Neural cell (in vitro differentiated cells): Measurements from ENCODE around the gene ASB8. TPM values are rescaled to one million over a fixed set of nuclear protein-coding genes. Genes with fewer than 3 reads are reported as not detected.
"Not testable (repeated sequence)": the region's sequence is repeated elsewhere in the genome, so short reads cannot be mapped to it uniquely, and the experiment has no call there.

Experiments
- H2AFZ ChIP-seq: fragments of 200-600, 300-800 bp; sonication (generic), shearing (Covaris generic); 2 replicates; pipeline ENCODE4 v1.6.0; 2014; ENCODE audit warnings: low read depth, mild to moderate bottlenecking, antibody characterized with exemption, low read length, moderate library complexity
- H3F3A ChIP-seq: fragments of 200-600 bp; shearing (Covaris generic); 2 replicates; pipeline ENCODE4 v1.6.1; 2016; ENCODE audit warnings: mild to moderate bottlenecking, moderate library complexity, mixed read lengths, antibody characterized with exemption, low read length; ENCODE audit not compliant: insufficient read depth, poor library complexity, severe bottlenecking
- H3K27ac ChIP-seq: fragments of 200-600, 300-800 bp; sonication (generic), shearing (Covaris generic); 2 replicates; pipeline ENCODE4 v1.5.1; 2014; ENCODE audit warnings: mild to moderate bottlenecking, low read length, moderate library complexity
- H3K27me3 ChIP-seq: fragments of 300-800, 200-600 bp; sonication (generic), shearing (Covaris generic); 2 replicates; pipeline ENCODE4 v1.6.0; 2014; ENCODE audit warnings: mild to moderate bottlenecking, low read depth, low read length, moderate library complexity; ENCODE audit not compliant: insufficient read depth
- H3K36me3 ChIP-seq: fragments of 300-800, 200-600 bp; sonication (generic), shearing (Covaris generic); 2 replicates; pipeline ENCODE4 v1.5.1; 2014; ENCODE audit warnings: mild to moderate bottlenecking, antibody characterized with exemption, low read length, moderate library complexity; ENCODE audit not compliant: insufficient read depth
- H3K4me2 ChIP-seq: fragments of 300-800, 200-600 bp; sonication (generic), shearing (Covaris generic); 2 replicates; pipeline ENCODE4 v1.6.0; 2014; ENCODE audit warnings: mild to moderate bottlenecking, low read length
- H3K4me3 ChIP-seq: fragments of 300-800, 200-600 bp; sonication (generic), shearing (Covaris generic); 2 replicates; pipeline ENCODE4 v1.5.1; 2014; ENCODE audit warnings: mild to moderate bottlenecking, low read length, moderate library complexity
- H3K79me2 ChIP-seq: fragments of 200-600 bp; shearing (Covaris generic); replicated peaks from 2 replicates; pipeline ENCODE4 v1.6.0; 2014; ENCODE audit warnings: mild to moderate bottlenecking, low read length, moderate library complexity; ENCODE audit not compliant: insufficient read depth
- H3K9ac ChIP-seq: fragments of 300-800, 200-600 bp; sonication (generic), shearing (Covaris generic); 2 replicates; pipeline ENCODE4 v1.6.1; 2016; ENCODE audit warnings: mild to moderate bottlenecking, low read length, mixed read lengths
- H3K9me2 ChIP-seq: fragments of 200-600 bp; shearing (Covaris generic); 2 replicates; pipeline ENCODE4 v1.6.1; 2016; ENCODE audit warnings: mild to moderate bottlenecking, low read length, mixed read lengths; ENCODE audit not compliant: insufficient read depth
- H3K9me3 ChIP-seq: fragments of 200-600, 300-800 bp; sonication (generic), shearing (Covaris generic); 2 replicates; pipeline ENCODE4 v1.6.1; 2016; ENCODE audit warnings: mild to moderate bottlenecking, mixed run types, low read length, moderate library complexity, mixed read lengths
- H4K20me1 ChIP-seq: fragments of 200-600 bp; shearing (Covaris generic); 2 replicates; pipeline ENCODE4 v1.6.1; 2016; ENCODE audit warnings: mild to moderate bottlenecking, mixed run types; ENCODE audit not compliant: insufficient read depth
- EP300 ChIP-seq: fragments of 450-650 bp; conservative IDR thresholded peaks from 2 replicates; pipeline ENCODE4 v1.6.1; 2014; ENCODE audit warnings: antibody characterized with exemption, mild to moderate bottlenecking, moderate library complexity; ENCODE audit not compliant: poor library complexity, severe bottlenecking
- EZH2 ChIP-seq: fragments of 200-600, 300-800 bp; shearing (Covaris generic), sonication (generic); IDR thresholded peaks from 2 replicates; pipeline ENCODE4 v1.6.1; 2014; ENCODE audit warnings: antibody characterized with exemption, low read length, borderline replicate concordance, mild to moderate bottlenecking; ENCODE audit not compliant: insufficient read depth, poor library complexity, severe bottlenecking
- MXI1 ChIP-seq: fragments of 450-650 bp; conservative IDR thresholded peaks from 2 replicates; pipeline ENCODE4 v1.6.1; 2014; ENCODE audit warnings: antibody characterized with exemption, mild to moderate bottlenecking; ENCODE audit not compliant: poor library complexity, severe bottlenecking
- POLR2AphosphoS5 ChIP-seq: IDR thresholded peaks from 2 replicates; pipeline ENCODE4 v1.6.1; 2012
- RAD21 ChIP-seq: fragments of 450-650 bp; conservative IDR thresholded peaks from 2 replicates; pipeline ENCODE4 v1.6.1; 2014; ENCODE audit warnings: antibody characterized with exemption, mild to moderate bottlenecking, moderate library complexity
- SMC3 ChIP-seq: fragments of 450-650 bp; conservative IDR thresholded peaks from 2 replicates; pipeline ENCODE4 v1.6.1; 2014; ENCODE audit warnings: antibody characterized with exemption, mild to moderate bottlenecking, moderate library complexity; ENCODE audit not compliant: poor library complexity
- TAF1 ChIP-seq: IDR thresholded peaks from 2 replicates; pipeline ENCODE4 v1.6.1; 2012; ENCODE audit warnings: low read depth
- polyA plus RNA-seq: library from polyadenylated mRNA; depleted of rRNA; stranded (reverse); fragments of >200 nt; gene quantifications from 2 replicates; pipeline ENCODE4 v1.2.3, GENCODE V29; 2014
- TF ChIP-seq, protein P1 (sequence below): IDR thresholded peaks from 2 replicates; pipeline ENCODE4 v1.6.1; 2012; ENCODE audit warnings: borderline replicate concordance
- TF ChIP-seq, protein P2 (sequence below): fragments of 450-650 bp; IDR thresholded peaks from 2 replicates; pipeline ENCODE4 v1.5.1; 2014; ENCODE audit warnings: antibody characterized with exemption, mild to moderate bottlenecking, moderate library complexity; ENCODE audit not compliant: poor library complexity, severe bottlenecking

The ASB8 gene
- polyA plus RNA-seq, 1 donor from 2014 or later = 41.7 TPM

DNA sequence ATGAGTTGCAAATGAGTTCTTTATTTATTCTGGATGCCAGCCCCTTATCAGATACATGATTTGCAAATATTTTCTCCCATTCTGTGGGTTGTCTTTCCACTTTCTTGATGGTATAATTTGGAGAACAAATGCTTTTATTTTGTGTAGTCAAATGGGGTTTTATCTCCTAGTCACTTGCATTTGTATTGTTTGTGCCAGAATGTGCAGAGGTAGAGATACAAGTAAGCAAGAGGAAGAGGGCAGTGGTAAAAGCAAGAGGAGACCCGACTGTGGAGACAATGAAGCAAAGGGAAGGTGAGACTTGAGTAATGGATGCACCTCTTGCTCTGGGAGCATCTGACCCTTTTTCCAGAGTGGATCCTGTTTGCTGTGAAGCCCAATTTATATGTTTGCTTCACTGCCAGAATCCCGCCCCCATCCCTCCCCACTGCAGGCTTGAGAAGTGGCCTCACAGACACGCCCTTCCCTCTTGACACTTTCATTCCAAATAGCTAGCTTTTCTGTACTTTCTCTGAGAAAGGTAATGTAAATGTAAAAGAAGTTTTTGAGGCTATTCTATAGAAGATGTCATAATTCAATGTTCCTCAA is 38.9 kb downstream of the ASB8 start (continued):
- TF ChIP-seq MXI1 = no peak

DNA sequence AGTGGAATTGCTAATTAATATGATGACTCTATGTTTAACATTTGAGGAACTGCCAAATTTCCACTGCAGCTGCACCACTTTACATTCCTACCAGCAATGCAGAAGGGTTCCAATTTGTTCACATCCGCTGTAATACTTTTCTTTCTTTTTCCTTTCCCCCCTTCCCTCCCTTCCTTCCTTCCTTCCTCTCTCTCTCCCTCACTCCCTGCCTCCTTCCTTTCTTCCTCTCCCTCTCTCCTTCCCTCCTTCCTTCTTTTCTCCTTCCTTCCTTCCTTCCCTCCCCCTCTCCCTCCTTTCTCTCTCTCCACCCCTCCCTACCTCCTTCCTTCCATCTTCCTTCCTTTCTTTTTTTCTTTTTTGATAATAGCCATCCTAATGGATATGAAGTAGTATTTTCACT is 41.4 kb downstream of the ASB8 start:
- Histone ChIP-seq H4K20me1 (no peaks in the 10 kb centered on the region), H3K36me3 (no peaks in the 10 kb centered on the region), H2AFZ (no peak overlapping the region), H3K27ac (no peak overlapping the region), H3F3A (no peaks in the 10 kb centered on the region), H3K27me3 (no peaks in the 10 kb centered on the region), H3K9me2 (no peaks in the 10 kb centered on the region), H3K9me3 (no peaks in the 10 kb centered on the region), H3K4me3 (no peak overlapping the region), H3K9ac (no peak overlapping the region), H3K4me2 (no peak overlapping the region), H3K79me2 (peaks cover 8% of the 10 kb centered on the region)
- TF ChIP-seq, protein P1, sequence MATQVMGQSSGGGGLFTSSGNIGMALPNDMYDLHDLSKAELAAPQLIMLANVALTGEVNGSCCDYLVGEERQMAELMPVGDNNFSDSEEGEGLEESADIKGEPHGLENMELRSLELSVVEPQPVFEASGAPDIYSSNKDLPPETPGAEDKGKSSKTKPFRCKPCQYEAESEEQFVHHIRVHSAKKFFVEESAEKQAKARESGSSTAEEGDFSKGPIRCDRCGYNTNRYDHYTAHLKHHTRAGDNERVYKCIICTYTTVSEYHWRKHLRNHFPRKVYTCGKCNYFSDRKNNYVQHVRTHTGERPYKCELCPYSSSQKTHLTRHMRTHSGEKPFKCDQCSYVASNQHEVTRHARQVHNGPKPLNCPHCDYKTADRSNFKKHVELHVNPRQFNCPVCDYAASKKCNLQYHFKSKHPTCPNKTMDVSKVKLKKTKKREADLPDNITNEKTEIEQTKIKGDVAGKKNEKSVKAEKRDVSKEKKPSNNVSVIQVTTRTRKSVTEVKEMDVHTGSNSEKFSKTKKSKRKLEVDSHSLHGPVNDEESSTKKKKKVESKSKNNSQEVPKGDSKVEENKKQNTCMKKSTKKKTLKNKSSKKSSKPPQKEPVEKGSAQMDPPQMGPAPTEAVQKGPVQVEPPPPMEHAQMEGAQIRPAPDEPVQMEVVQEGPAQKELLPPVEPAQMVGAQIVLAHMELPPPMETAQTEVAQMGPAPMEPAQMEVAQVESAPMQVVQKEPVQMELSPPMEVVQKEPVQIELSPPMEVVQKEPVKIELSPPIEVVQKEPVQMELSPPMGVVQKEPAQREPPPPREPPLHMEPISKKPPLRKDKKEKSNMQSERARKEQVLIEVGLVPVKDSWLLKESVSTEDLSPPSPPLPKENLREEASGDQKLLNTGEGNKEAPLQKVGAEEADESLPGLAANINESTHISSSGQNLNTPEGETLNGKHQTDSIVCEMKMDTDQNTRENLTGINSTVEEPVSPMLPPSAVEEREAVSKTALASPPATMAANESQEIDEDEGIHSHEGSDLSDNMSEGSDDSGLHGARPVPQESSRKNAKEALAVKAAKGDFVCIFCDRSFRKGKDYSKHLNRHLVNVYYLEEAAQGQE = no peak

DNA sequence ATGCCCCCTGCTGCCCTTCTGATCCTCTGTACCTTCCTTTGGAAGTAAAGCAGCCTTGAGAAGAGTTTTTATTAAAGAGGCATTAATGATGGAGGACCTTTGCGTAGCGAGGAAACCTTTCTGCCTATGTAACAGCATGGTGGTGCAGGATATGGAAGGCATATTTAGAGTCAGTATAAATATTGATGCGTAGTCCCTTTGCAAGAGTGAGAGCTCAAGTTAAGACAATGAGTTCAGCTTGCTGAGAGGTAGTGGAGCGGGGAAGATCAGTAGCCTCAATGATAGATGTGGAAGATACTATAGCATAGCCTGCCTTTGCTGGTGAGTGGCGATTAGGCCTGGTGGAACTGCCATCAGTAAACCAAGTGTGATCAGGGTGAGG is 46.0 kb downstream of the ASB8 start:
- H3K9ac ChIP-seq, H3K4me2 ChIP-seq, H3K9me3 ChIP-seq, H2AFZ ChIP-seq, H3F3A ChIP-seq, H3K4me3 ChIP-seq, H3K9me2 ChIP-seq, H4K20me1 ChIP-seq, H3K79me2 ChIP-seq, H3K27me3 ChIP-seq, H3K36me3 ChIP-seq, H3K27ac ChIP-seq: not testable (repeated sequence)

DNA sequence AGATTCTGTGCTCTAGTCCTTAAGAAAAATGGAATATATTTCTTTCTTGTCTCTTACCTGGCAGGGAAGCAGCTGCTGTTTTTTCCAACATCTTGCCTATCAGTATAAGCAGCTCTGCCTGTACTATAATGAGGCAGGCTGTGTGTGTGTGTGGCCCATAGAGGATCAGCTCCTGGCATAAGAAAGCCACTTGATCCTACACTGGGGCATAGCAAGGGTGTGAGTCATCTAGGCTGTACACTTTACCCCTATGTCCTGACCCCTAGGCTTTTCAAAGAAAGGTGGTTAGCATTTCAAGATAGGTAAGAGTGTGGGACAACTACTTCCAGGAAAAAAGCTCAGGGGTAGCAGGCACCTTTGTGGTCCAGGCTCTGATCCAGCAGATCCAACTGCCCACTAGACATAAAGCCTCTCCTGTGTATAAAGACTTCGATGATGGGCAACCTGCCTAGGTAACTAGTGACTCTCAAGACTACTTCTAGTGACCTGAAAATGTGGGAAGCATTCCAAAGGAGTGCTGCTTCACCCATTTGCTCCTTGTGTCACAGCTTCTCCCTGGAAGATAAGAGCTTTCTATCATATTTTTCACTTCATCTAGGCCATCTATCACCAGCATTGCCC is 46.5 kb downstream of the ASB8 start:
- Histone ChIP-seq H3K36me3 (no peaks in the 10 kb centered on the region), H2AFZ (no peak overlapping the region), H3K27ac (no peak overlapping the region), H3K9me3 (no peaks in the 10 kb centered on the region), H3F3A (no peaks in the 10 kb centered on the region), H3K79me2 (no peaks in the 10 kb centered on the region), H3K4me3 (no peak overlapping the region), H3K27me3 (no peaks in the 10 kb centered on the region), H4K20me1 (no peaks in the 10 kb centered on the region), H3K4me2 (no peak overlapping the region), H3K9ac (no peak overlapping the region), H3K9me2 (no peaks in the 10 kb centered on the region)
- TF ChIP-seq TAF1 (no peak), EP300 (no peak), RAD21 (no peak), SMC3 (no peak), POLR2AphosphoS5 (no peak), MXI1 (no peak), EZH2 (no peak)
- TF ChIP-seq, protein P2, sequence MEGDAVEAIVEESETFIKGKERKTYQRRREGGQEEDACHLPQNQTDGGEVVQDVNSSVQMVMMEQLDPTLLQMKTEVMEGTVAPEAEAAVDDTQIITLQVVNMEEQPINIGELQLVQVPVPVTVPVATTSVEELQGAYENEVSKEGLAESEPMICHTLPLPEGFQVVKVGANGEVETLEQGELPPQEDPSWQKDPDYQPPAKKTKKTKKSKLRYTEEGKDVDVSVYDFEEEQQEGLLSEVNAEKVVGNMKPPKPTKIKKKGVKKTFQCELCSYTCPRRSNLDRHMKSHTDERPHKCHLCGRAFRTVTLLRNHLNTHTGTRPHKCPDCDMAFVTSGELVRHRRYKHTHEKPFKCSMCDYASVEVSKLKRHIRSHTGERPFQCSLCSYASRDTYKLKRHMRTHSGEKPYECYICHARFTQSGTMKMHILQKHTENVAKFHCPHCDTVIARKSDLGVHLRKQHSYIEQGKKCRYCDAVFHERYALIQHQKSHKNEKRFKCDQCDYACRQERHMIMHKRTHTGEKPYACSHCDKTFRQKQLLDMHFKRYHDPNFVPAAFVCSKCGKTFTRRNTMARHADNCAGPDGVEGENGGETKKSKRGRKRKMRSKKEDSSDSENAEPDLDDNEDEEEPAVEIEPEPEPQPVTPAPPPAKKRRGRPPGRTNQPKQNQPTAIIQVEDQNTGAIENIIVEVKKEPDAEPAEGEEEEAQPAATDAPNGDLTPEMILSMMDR = no peak
- TF ChIP-seq, protein P1 = no peak
